Activated CD4-positive, alpha-beta T cell treated with anti-CD3 and anti-CD28 coated beads for 48 hours (primary cell): ENCODE data around the gene FRAS1.
"Not testable (repeated sequence)": the region's sequence is repeated elsewhere in the genome, so short reads cannot be mapped to it uniquely, and the experiment has no call there.

Experiments
- DNase-seq: peaks from one replicate; pipeline ENCODE4 v3.0.0-alpha.2; 2020

FRAS1 gene

GRCh38 chr4:78171482-78171881 is 114.4 kb downstream of the FRAS1 start:
- no peak for DNase-seq

GRCh38 chr4:78174891-78175290 is 117.8 kb downstream of the FRAS1 start:
- DNase-seq, result no peak

GRCh38 chr4:78179196-78179595 is 122.1 kb downstream of the FRAS1 start:
- no peak for DNase-seq

GRCh38 chr4:78181681-78182234 is 124.6 kb downstream of the FRAS1 start:
- DNase-seq, result not testable (repeated sequence)

GRCh38 chr4:78184584-78184983 is 127.5 kb downstream of the FRAS1 start:
- no peak for DNase-seq

- DNase-seq, result no peak
Observed at GRCh38 chr4:78185117-78185516, 128.0 kb downstream of the FRAS1 start.

GRCh38 chr4:78186597-78187543 is 129.7 kb downstream of the FRAS1 start:
- DNase-seq, result no peak

GRCh38 chr4:78190068-78190467 is 132.9 kb downstream of the FRAS1 start:
- no peak for DNase-seq

- no peak for DNase-seq
Observed at GRCh38 chr4:78190595-78190994, 133.5 kb downstream of the FRAS1 start.

GRCh38 chr4:78197947-78198346 is 140.8 kb downstream of the FRAS1 start:
- no peak for DNase-seq

- DNase-seq, result no peak
Observed at GRCh38 chr4:78199984-78200383, 142.9 kb downstream of the FRAS1 start.

- no peak for DNase-seq
Observed at GRCh38 chr4:78200949-78201348, 143.8 kb downstream of the FRAS1 start.

- DNase-seq, result no peak
Observed at GRCh38 chr4:78204176-78204575, 147.1 kb downstream of the FRAS1 start.

GRCh38 chr4:78205591-78205990 is 148.5 kb downstream of the FRAS1 start:
- no peak for DNase-seq

GRCh38 chr4:78207541-78207940 is 150.4 kb downstream of the FRAS1 start:
- no peak for DNase-seq

- no peak for DNase-seq
Observed at GRCh38 chr4:78207951-78208350, 150.8 kb downstream of the FRAS1 start.

- DNase-seq, result not testable (repeated sequence)
Observed at GRCh38 chr4:78208896-78209295, 151.8 kb downstream of the FRAS1 start.

GRCh38 chr4:78210694-78211410 is 153.7 kb downstream of the FRAS1 start:
- DNase-seq, result no peak

GRCh38 chr4:78213218-78213617 is 156.1 kb downstream of the FRAS1 start:
- DNase-seq, result no peak

GRCh38 chr4:78214078-78214477 is 157.0 kb downstream of the FRAS1 start:
- no peak for DNase-seq

- DNase-seq, result no peak
Observed at GRCh38 chr4:78217557-78217956, 160.4 kb downstream of the FRAS1 start.

- DNase-seq, result no peak
Observed at GRCh38 chr4:78218260-78218659, 161.1 kb downstream of the FRAS1 start.

GRCh38 chr4:78219825-78220224 is 162.7 kb downstream of the FRAS1 start:
- DNase-seq, result no peak

- DNase-seq, result no peak
Observed at GRCh38 chr4:78220283-78220682, 163.2 kb downstream of the FRAS1 start.
